HG02623 (cell line): ENCODE results near the gene FAM229B.

ENCODE experiments used
- ATAC-seq: cut with Tn5 transposase; IDR thresholded peaks from one replicate; pipeline ENCODE4 v1.9.1; 2021; ENCODE audit warnings: moderate library complexity; ENCODE audit not compliant: unreplicated experiment

FAM229B gene

GRCh38 chr6:112139052-112139451 lies 51.7 kb downstream of the FAM229B start:
- ATAC-seq: no peak

GRCh38 chr6:112141707-112142106 lies 54.3 kb downstream of the FAM229B start:
- ATAC-seq: no peak

- no peak for ATAC-seq
Observed at GRCh38 chr6:112144145-112144926, 56.9 kb downstream of the FAM229B start.

GRCh38 chr6:112145080-112145573 lies 57.7 kb downstream of the FAM229B start:
- no peak for ATAC-seq

- no peak for ATAC-seq
Observed at GRCh38 chr6:112148103-112148502, 60.7 kb downstream of the FAM229B start.

- no peak for ATAC-seq
Observed at GRCh38 chr6:112149236-112149635, 61.8 kb downstream of the FAM229B start.

- no peak for ATAC-seq
Observed at GRCh38 chr6:112149719-112150263, 62.4 kb downstream of the FAM229B start.

- no peak for ATAC-seq
Observed at GRCh38 chr6:112150363-112150762, 63.0 kb downstream of the FAM229B start.
